BJ (cell line): ENCODE measurements around the gene KCNQ1. TPM values are rescaled to one million over a fixed set of nuclear protein-coding genes. Genes with fewer than 3 reads are reported as not detected.

ENCODE experiments used
- CTCF ChIA-PET: fragments of 350-600 bp; formaldehyde crosslinking; extraction: SDS; loops from one replicate; lab custom pipeline; 2021; ENCODE audit warnings: antibody characterized with exemption, inconsistent platforms; lab: Yijun Ruan, JAX
- POLR2A ChIA-PET: fragments of 300-600 bp; sonication (Branson Sonifier 250); formaldehyde crosslinking; extraction: SDS; loops from one replicate; lab custom pipeline; 2021; ENCODE audit warnings: antibody characterized with exemption; lab: Charles Lee
- DNase-seq: peaks from one replicate; pipeline ENCODE4 v3.0.0-alpha.2; 2011; ENCODE audit warnings: low read depth
- H3K27me3 ChIP-seq: 2 replicates; pipeline ENCODE4 v1.6.0; 2011; ENCODE audit warnings: low read length; ENCODE audit not compliant: control insufficient read depth, insufficient read depth
- H3K36me3 ChIP-seq: 2 replicates; pipeline ENCODE4 v1.5.1; 2011; ENCODE audit warnings: low read length; ENCODE audit not compliant: control insufficient read depth, insufficient read depth
- H3K4me3 ChIP-seq: 2 replicates; pipeline ENCODE4 v1.5.1; 2011; ENCODE audit warnings: low read depth, mild to moderate bottlenecking, control low read depth, low read length
- CTCF ChIP-seq: IDR thresholded peaks from 2 replicates; pipeline ENCODE4 v1.5.1; 2011; ENCODE audit warnings: low read depth, mild to moderate bottlenecking, control low read depth, inconsistent platforms, low read length, moderate library complexity; ENCODE audit not compliant: insufficient read depth
- polyA plus RNA-seq: library from polyadenylated mRNA; depleted of rRNA; stranded (reverse); fragments of >200 nt; gene quantifications from 2 replicates; pipeline ENCODE4 v1.2.3, GENCODE V29; 2011

KCNQ1 gene
- polyA plus RNA-seq, 1 experiment, result not detected

GRCh38 chr11:2869134-2869526 is 424.3 kb downstream of the KCNQ1 start:
- CTCF ChIA-PET, result no interaction called here

GRCh38 chr11:2869561-2870427 is 425.0 kb downstream of the KCNQ1 start:
- Histone ChIP-seq H3K36me3 (no peaks in the 10 kb centered on the region), H3K4me3 (no peak overlapping the region), H3K27me3 (peaks cover 20% of the 10 kb centered on the region)
- no peak for DNase-seq
- TF ChIP-seq CTCF, result no peak
- ChIA-PET POLR2A (no interaction called here), CTCF (no interaction called here)

More at GRCh38 chr11:2869134-2869526, 424.3 kb downstream of the KCNQ1 start:
- POLR2A ChIA-PET, result no interaction called here
- TF ChIP-seq CTCF, result no peak
- H3K4me3 ChIP-seq, result no peak overlapping the region
- no peaks in the 10 kb centered on the region for H3K36me3 ChIP-seq
- H3K27me3 ChIP-seq, result peaks cover 20% of the 10 kb centered on the region
- DNase-seq, result no peak

GRCh38 chr11:2870460-2870859 is 425.7 kb downstream of the KCNQ1 start:
- no peaks in the 10 kb centered on the region for H3K36me3 ChIP-seq
- no peak for DNase-seq
- no peak overlapping the region for H3K4me3 ChIP-seq
- H3K27me3 ChIP-seq, result peaks cover 22% of the 10 kb centered on the region
- no peak for TF ChIP-seq CTCF
- ChIA-PET CTCF (no interaction called here), POLR2A (no interaction called here)

- DNase-seq, result no peak
- Histone ChIP-seq H3K27me3 (peaks cover 22% of the 10 kb centered on the region), H3K4me3 (no peak overlapping the region), H3K36me3 (no peaks in the 10 kb centered on the region)
- ChIA-PET CTCF (no interaction called here), POLR2A (no interaction called here)
- TF ChIP-seq CTCF, result no peak
Measured at GRCh38 chr11:2870969-2871680, 426.3 kb downstream of the KCNQ1 start.

GRCh38 chr11:2874963-2875362 is 430.2 kb downstream of the KCNQ1 start:
- CTCF ChIA-PET, result interaction anchor here (0.7 to 1.3 kb wide), 2 partner anchors 8 to 342 kb away, joined by 3 read pairs; no protein-coding TSS in a partner anchor
- peaks cover 9% of the 10 kb centered on the region for H3K27me3 ChIP-seq

More at GRCh38 chr11:2874963-2875362, 430.2 kb downstream of the KCNQ1 start:
- no peak for TF ChIP-seq CTCF
- H3K4me3 ChIP-seq, result no peak overlapping the region
- no peak for DNase-seq
- POLR2A ChIA-PET, result no interaction called here
- no peaks in the 10 kb centered on the region for H3K36me3 ChIP-seq
